Measurements from ENCODE around the gene C18orf54. TPM values are rescaled to one million over a fixed set of nuclear protein-coding genes. Genes with fewer than 3 reads are reported as not detected.

The C18orf54 gene
- total and polyA plus RNA-seq, 9 of the 15 experiments (the other 6 are each of a cell fraction or from before 2014, with no cell fraction given) = 3.0 to 8.7 (median 4.3) TPM

DNA sequence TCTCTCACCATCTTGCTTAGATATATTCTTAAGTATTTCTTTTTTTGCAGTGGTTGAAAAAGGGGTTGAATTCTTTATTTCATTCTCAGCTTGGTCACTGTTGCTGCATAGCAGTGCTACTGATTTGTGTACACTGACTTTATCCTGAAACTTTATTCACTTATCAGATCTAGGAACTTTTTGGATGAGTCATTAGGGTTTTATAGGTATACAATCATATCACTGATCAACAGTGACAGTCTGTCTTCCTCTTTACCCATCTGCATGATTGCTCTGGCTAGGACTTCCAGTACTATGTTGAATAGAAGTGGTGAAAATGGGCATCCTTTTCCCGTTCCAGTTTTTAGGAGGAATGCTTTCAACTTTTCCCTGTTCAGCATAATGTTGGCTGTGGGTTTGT is 6.5 kb upstream of the C18orf54 start:
- H3K27me3 ChIP-seq (ENCODE audit: control insufficient read depth in 2 of 2, insufficient read depth in 2 of 2, low read length in 2 of 2) = no peaks in the 10 kb centered on the region
- CTCF ChIA-PET (ENCODE audit: low intra/inter-chr PET ratio) = no interaction called here

More for the DNA sequence above, 6.5 kb upstream of the C18orf54 start:
- ATAC-seq (no peak), DNase-seq (ENCODE audit: extremely low read depth in 1 of 4, low spot score in 3 of 4) (no peak), FAIRE-seq (no peak)
- no peaks in the 10 kb centered on the region for H4K20me1 ChIP-seq (replicated peaks; ENCODE audit: control insufficient read depth, insufficient read depth, low read length)
- no peaks in the 10 kb centered on the region for H3K79me2 ChIP-seq (ENCODE audit: control insufficient read depth, insufficient read depth, low read length)
- no peak overlapping the region for H3K4me3 ChIP-seq
- intact Hi-C loops (cut with micrococcal nuclease) = no loop called here
- POLR2A ChIA-PET = no interaction called here
- in situ Hi-C loops (cut with MboI) = no loop called here
- no peak overlapping the region for H3K4me2 ChIP-seq (ENCODE audit: insufficient read depth, low read length)
- TF ChIP-seq ZKSCAN8 (CRISPR knock-in tag; IDR thresholded peaks at IDR 0.05) = no peak
- TF ChIP-seq ZNF431 (CRISPR knock-in tag; IDR thresholded peaks at IDR 0.05) = no peak
- TF ChIP-seq ZC3H11A (IDR thresholded peaks at IDR 0.05; ENCODE audit: low read depth, low read length) = no peak
- TF ChIP-seq, protein P1, sequence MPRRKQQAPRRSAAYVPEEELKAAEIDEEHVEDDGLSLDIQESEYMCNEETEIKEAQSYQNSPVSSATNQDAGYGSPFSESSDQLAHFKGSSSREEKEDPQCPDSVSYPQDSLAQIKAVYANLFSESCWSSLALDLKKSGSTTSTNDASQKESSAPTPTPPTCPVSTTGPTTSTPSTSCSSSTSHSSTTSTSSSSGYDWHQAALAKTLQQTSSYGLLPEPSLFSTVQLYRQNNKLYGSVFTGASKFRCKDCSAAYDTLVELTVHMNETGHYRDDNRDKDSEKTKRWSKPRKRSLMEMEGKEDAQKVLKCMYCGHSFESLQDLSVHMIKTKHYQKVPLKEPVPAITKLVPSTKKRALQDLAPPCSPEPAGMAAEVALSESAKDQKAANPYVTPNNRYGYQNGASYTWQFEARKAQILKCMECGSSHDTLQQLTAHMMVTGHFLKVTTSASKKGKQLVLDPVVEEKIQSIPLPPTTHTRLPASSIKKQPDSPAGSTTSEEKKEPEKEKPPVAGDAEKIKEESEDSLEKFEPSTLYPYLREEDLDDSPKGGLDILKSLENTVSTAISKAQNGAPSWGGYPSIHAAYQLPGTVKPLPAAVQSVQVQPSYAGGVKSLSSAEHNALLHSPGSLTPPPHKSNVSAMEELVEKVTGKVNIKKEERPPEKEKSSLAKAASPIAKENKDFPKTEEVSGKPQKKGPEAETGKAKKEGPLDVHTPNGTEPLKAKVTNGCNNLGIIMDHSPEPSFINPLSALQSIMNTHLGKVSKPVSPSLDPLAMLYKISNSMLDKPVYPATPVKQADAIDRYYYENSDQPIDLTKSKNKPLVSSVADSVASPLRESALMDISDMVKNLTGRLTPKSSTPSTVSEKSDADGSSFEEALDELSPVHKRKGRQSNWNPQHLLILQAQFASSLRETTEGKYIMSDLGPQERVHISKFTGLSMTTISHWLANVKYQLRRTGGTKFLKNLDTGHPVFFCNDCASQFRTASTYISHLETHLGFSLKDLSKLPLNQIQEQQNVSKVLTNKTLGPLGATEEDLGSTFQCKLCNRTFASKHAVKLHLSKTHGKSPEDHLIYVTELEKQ (CRISPR knock-in tag; IDR thresholded peaks at IDR 0.05) = no peak
- no peak for TF ChIP-seq BRF2 (IDR thresholded peaks at IDR 0.05; ENCODE audit: borderline replicate concordance, insufficient read depth, insufficient read length)
- no peak for TF ChIP-seq NUFIP1 (IDR thresholded peaks at IDR 0.05; ENCODE audit: partially characterized antibody)
- TF ChIP-seq CREM (IDR thresholded peaks at IDR 0.05; ENCODE audit: low read depth) = no peak
- no peak for TF ChIP-seq ZFP1 (CRISPR knock-in tag; IDR thresholded peaks at IDR 0.05)
- TF ChIP-seq CTBP1 (IDR thresholded peaks at IDR 0.05; ENCODE audit: borderline replicate concordance) = no peak
- no peak for TF ChIP-seq HMGN3 (IDR thresholded peaks at IDR 0.05; ENCODE audit: borderline replicate concordance, extremely low read depth, insufficient read length, low read depth, low read length)
- no peak for TF ChIP-seq E2F1 (CRISPR knock-in tag; IDR thresholded peaks at IDR 0.05)
- no peak for TF ChIP-seq CHD4 (IDR thresholded peaks at IDR 0.05; ENCODE audit: insufficient read depth, insufficient replicate concordance, low read depth, low read length, poor library complexity, severe bottlenecking)
- no peak overlapping the region for H2AFZ ChIP-seq (ENCODE audit: low read depth, low read length)
- no peak overlapping the region for H3K27ac ChIP-seq (ENCODE audit: extremely low read depth, low read depth, low read length)
- no peaks in the 10 kb centered on the region; the same call in 1 of the 2 replicates for H3K9me3 ChIP-seq (replicated peaks; ENCODE audit: control insufficient read depth, insufficient read depth, low read depth, low read length)
- 0% methylated on average over 1 of the region's 1 CpG for WGBS (ENCODE audit: insufficient coverage, low coverage, missing lambda C conversion rate)
- no peaks in the 10 kb centered on the region for H3K4me1 ChIP-seq (replicated peaks in 1 of 2; ENCODE audit: control insufficient read depth in 2 of 2, insufficient read depth in 2 of 2, low read length in 2 of 2)
- no peaks in the 10 kb centered on the region for H3K9me1 ChIP-seq (ENCODE audit: control insufficient read depth, insufficient read depth, low read length)
- no peaks in the 10 kb centered on the region for H3K36me3 ChIP-seq (ENCODE audit: control insufficient read depth, insufficient read depth, low read length)
- no TSS peak for BruUV-seq (replicated peaks)
- no peak overlapping the region for H3K9ac ChIP-seq (ENCODE audit: insufficient read depth in 1 of 2, low read depth in 2 of 2, low read length in 2 of 2)

All from K562 (cell line).